H1 (cell line): Measurements from ENCODE around the gene MBP. TPM values are rescaled to one million over a fixed set of nuclear protein-coding genes. Genes with fewer than 3 reads are reported as not detected.

Experiments used
- ATF3 ChIP-seq: IDR thresholded peaks from 2 replicates; pipeline ENCODE4 v1.6.1; 2011; ENCODE audit warnings: low read depth, mild to moderate bottlenecking, low read length; ENCODE audit not compliant: insufficient read depth
- BCL11A ChIP-seq, 2 experiments: IDR thresholded peaks; one replicate each; pipeline ENCODE4 v1.6.1; 2011; ENCODE audit warnings: low read depth in 2 of 2, low read length in 2 of 2, mild to moderate bottlenecking in 2 of 2
- KDM1A ChIP-seq: fragments of 200-600, 300-600 bp; sonication (generic); IDR thresholded peaks from 2 replicates; pipeline ENCODE4 v1.7.1; 2016; ENCODE audit warnings: mild to moderate bottlenecking, low read length, borderline replicate concordance
- POU5F1 ChIP-seq: IDR thresholded peaks from 2 replicates; pipeline ENCODE4 v1.6.1; 2011; ENCODE audit warnings: low read depth, mild to moderate bottlenecking, low read length, moderate library complexity
- SIN3A ChIP-seq, 2 experiments: IDR thresholded peaks in 1 of 2; conservative IDR thresholded peaks in 1 of 2; 2 replicates each; pipeline ENCODE4 v1.6.1; 2011 to 2012; ENCODE audit warnings: low read length in 2 of 2, improper control_type of control experiment in 1 of 2, low read depth in 1 of 2, mild to moderate bottlenecking in 1 of 2
- polyA plus RNA-seq, 7 experiments: library from polyadenylated mRNA; depleted of rRNA in 3 of 7; stranded (reverse) in 5 of 7; unstranded in 2 of 7; fragments of >200 nt in 5 of 7; fragments of 200-250 nt in 2 of 7; gene quantifications; 1 replicate in 5 of 7; 2 replicates in 1 of 7; 4 replicates in 1 of 7; pipeline versions ENCODE4 v1.2.1 to v1.2.3, GENCODE V29; 2011 to 2013; ENCODE audit warnings: missing spikeins in 2 of 7, mixed read lengths in 2 of 7
- total RNA-seq: library from RNA; stranded (reverse); fragmentation: NEBNext Ultra II Directional; extraction: Animal tissue kit (Norgen Biotek cat#: 25700); gene quantifications from 2 replicates; pipeline ENCODE4 v1.2.1, GENCODE V29; 2021

Gene MBP
- total and polyA plus RNA-seq, 2 of the 8 experiments (the other 6 are each of a cell fraction or from before 2014, with no cell fraction given) = 7.7 to 19.2 TPM

- no peak for TF ChIP-seq BCL11A (IDR thresholded peaks at IDR 0.05; ENCODE audit: low read depth in 2 of 2, low read length in 2 of 2)
- no peak for TF ChIP-seq POU5F1
- TF ChIP-seq ATF3 = no peak
- no peak for TF ChIP-seq SIN3A (conservative IDR thresholded peaks at IDR 0.05 in 1 of 2, IDR thresholded peaks at IDR 0.05 in 1 of 2; ENCODE audit: low read depth in 1 of 2, low read length in 2 of 2)
- no peak for TF ChIP-seq KDM1A
Observed at GRCh38 chr18:77068321-77069312, 64.0 kb downstream of the MBP start (continued).
